Astrocyte (in vitro differentiated cells and primary cell): Measurements from ENCODE around the gene CTNNA3. TPM values are rescaled to one million over a fixed set of nuclear protein-coding genes. Genes with fewer than 3 reads are reported as not detected.

Source experiments
- DNase-seq: peaks from one replicate; pipeline ENCODE4 v3.0.0-alpha.2; 2010; ENCODE audit warnings: low read depth
- FAIRE-seq: peaks from 2 replicates; lab custom pipeline; 2011; peaks lifted over from hg19 to GRCh38; lab: Jason Lieb, UNC
- H2AFZ ChIP-seq: 2 replicates; pipeline ENCODE4 v1.6.0; 2012; ENCODE audit warnings: low read depth, low read length, inconsistent platforms
- H3K27ac ChIP-seq: 2 replicates; pipeline ENCODE4 v1.5.1; 2011; ENCODE audit warnings: low read depth, low read length, inconsistent platforms
- H3K27me3 ChIP-seq: 2 replicates; pipeline ENCODE4 v1.6.0; 2011; ENCODE audit warnings: low read length, inconsistent platforms; ENCODE audit not compliant: insufficient read depth
- H3K36me3 ChIP-seq: 2 replicates; pipeline ENCODE4 v1.5.1; 2011; ENCODE audit warnings: low read length, inconsistent platforms; ENCODE audit not compliant: insufficient read depth
- H3K4me1 ChIP-seq: 2 replicates; pipeline ENCODE4 v1.5.1; 2011; ENCODE audit warnings: low read length, inconsistent platforms; ENCODE audit not compliant: insufficient read depth
- H3K4me2 ChIP-seq: 2 replicates; pipeline ENCODE4 v1.6.0; 2012; ENCODE audit warnings: low read length, inconsistent platforms
- H3K4me3 ChIP-seq: 2 replicates; pipeline ENCODE4 v1.5.1; 2011; ENCODE audit warnings: low read depth, mild to moderate bottlenecking, low read length, inconsistent platforms; ENCODE audit not compliant: insufficient read depth
- H3K79me2 ChIP-seq: 2 replicates; pipeline ENCODE4 v1.6.0; 2012; ENCODE audit warnings: mild to moderate bottlenecking, low read length, inconsistent platforms; ENCODE audit not compliant: insufficient read depth
- H3K9ac ChIP-seq: 2 replicates; pipeline ENCODE4 v1.6.0; 2012; ENCODE audit warnings: mild to moderate bottlenecking, low read length, inconsistent platforms
- H3K9me3 ChIP-seq: 2 replicates; pipeline ENCODE4 v1.5.1; 2012; ENCODE audit warnings: low read depth, mild to moderate bottlenecking, low read length, inconsistent platforms; ENCODE audit not compliant: insufficient read depth
- H4K20me1 ChIP-seq: 2 replicates; pipeline ENCODE4 v1.6.0; 2012; ENCODE audit warnings: low read length, inconsistent platforms; ENCODE audit not compliant: insufficient read depth
- H3K27ac Mint-ChIP-seq: one replicate; pipeline ENCODE4 v1.8.0; 2021; ENCODE audit warnings: mild to moderate bottlenecking, mixed read lengths; ENCODE audit not compliant: unreplicated experiment
- H3K27me3 Mint-ChIP-seq: one replicate; pipeline ENCODE4 v1.8.0; 2021; ENCODE audit warnings: low read depth, mixed read lengths; ENCODE audit not compliant: unreplicated experiment
- H3K36me3 Mint-ChIP-seq: one replicate; pipeline ENCODE4 v1.8.0; 2021; ENCODE audit warnings: low read depth, mixed read lengths; ENCODE audit not compliant: unreplicated experiment
- H3K4me1 Mint-ChIP-seq: one replicate; pipeline ENCODE4 v1.8.0; 2021; ENCODE audit warnings: low read depth, mixed read lengths; ENCODE audit not compliant: unreplicated experiment
- H3K4me3 Mint-ChIP-seq: one replicate; pipeline ENCODE4 v1.8.0; 2021; ENCODE audit warnings: mild to moderate bottlenecking, moderate library complexity, mixed read lengths; ENCODE audit not compliant: unreplicated experiment
- H3K9me3 Mint-ChIP-seq: one replicate; pipeline ENCODE4 v1.8.0; 2021; ENCODE audit warnings: mild to moderate bottlenecking, mixed read lengths; ENCODE audit not compliant: unreplicated experiment
- EZH2 ChIP-seq: IDR thresholded peaks from 2 replicates; pipeline ENCODE4 v1.6.1; 2012; ENCODE audit warnings: mild to moderate bottlenecking, low read length, inconsistent platforms; ENCODE audit not compliant: insufficient read depth
- total RNA-seq: library from RNA; stranded (reverse); gene quantifications from 2 replicates; pipeline ENCODE4 v1.2.1, GENCODE V29; 2021
- TF ChIP-seq, protein P1 (sequence below): IDR thresholded peaks from 2 replicates; pipeline ENCODE4 v1.5.1; 2011; ENCODE audit warnings: low read depth, mild to moderate bottlenecking, inconsistent platforms, low read length, moderate library complexity; ENCODE audit not compliant: insufficient read depth

CTNNA3 gene
- total RNA-seq, 1 donor from 2014 or later = 0.73 TPM

- Mint-ChIP-seq H3K4me1 (peaks cover 47% of the 10 kb centered on the region), H3K36me3 (no peaks in the 10 kb centered on the region), H3K27ac (no peak overlapping the region), H3K4me3 (no peak overlapping the region), H3K27me3 (no peaks in the 10 kb centered on the region), H3K9me3 (no peaks in the 10 kb centered on the region)
- no peaks in the 10 kb centered on the region for H4K20me1 ChIP-seq
- no peaks in the 10 kb centered on the region for H3K27me3 ChIP-seq
- no peaks in the 10 kb centered on the region for H3K79me2 ChIP-seq
- H3K4me1 ChIP-seq = peaks cover 31% of the 10 kb centered on the region
- no peak overlapping the region for H3K4me3 ChIP-seq
- FAIRE-seq (no peak), DNase-seq (no peak)
- H3K4me2 ChIP-seq = no peak overlapping the region
- H2AFZ ChIP-seq = no peak overlapping the region
- TF ChIP-seq, protein P1, sequence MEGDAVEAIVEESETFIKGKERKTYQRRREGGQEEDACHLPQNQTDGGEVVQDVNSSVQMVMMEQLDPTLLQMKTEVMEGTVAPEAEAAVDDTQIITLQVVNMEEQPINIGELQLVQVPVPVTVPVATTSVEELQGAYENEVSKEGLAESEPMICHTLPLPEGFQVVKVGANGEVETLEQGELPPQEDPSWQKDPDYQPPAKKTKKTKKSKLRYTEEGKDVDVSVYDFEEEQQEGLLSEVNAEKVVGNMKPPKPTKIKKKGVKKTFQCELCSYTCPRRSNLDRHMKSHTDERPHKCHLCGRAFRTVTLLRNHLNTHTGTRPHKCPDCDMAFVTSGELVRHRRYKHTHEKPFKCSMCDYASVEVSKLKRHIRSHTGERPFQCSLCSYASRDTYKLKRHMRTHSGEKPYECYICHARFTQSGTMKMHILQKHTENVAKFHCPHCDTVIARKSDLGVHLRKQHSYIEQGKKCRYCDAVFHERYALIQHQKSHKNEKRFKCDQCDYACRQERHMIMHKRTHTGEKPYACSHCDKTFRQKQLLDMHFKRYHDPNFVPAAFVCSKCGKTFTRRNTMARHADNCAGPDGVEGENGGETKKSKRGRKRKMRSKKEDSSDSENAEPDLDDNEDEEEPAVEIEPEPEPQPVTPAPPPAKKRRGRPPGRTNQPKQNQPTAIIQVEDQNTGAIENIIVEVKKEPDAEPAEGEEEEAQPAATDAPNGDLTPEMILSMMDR = no peak
- no peak for TF ChIP-seq EZH2
- no peaks in the 10 kb centered on the region for H3K36me3 ChIP-seq
- H3K27ac ChIP-seq = no peak overlapping the region
- no peak overlapping the region for H3K9ac ChIP-seq
- H3K9me3 ChIP-seq = no peaks in the 10 kb centered on the region
These were observed 863.1 kb downstream of the CTNNA3 start for GRCh38 chr10:66832781-66833422.

DNA sequence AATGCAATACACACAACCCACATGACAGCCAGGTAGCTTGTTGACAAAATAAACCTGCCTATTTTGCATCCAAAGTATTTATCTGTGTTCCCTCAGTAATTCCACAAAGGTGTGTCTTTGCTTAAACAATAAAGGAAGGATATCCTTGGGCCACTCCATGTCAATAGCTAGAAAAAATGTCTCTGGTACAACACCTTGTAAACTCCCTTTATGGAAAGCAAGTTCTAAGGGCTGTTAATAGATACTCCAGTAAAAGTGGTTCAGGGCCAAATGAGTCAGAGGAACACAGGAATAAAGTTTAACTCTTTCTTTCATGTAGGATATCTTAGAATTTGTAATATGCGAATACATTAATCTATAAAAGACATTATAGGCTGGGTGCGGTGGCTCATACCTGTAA is 867.0 kb downstream of the CTNNA3 start:
- peaks cover 21% of the 10 kb centered on the region for H3K4me1 Mint-ChIP-seq
- Histone ChIP-seq H3K4me2 (peak overlapping the region; percentile 22), H3K27me3 (no peaks in the 10 kb centered on the region), H3K4me1 (peaks cover 12% of the 10 kb centered on the region), H2AFZ (no peak overlapping the region), H3K9me3 (no peaks in the 10 kb centered on the region), H3K36me3 (no peaks in the 10 kb centered on the region), H3K9ac (no peak overlapping the region), H3K27ac (no peak overlapping the region), H3K79me2 (no peaks in the 10 kb centered on the region), H4K20me1 (no peaks in the 10 kb centered on the region), H3K4me3 (no peak overlapping the region)
- peak; percentile 31 for DNase-seq
- H3K36me3 Mint-ChIP-seq = no peaks in the 10 kb centered on the region
- no peak overlapping the region for H3K4me3 Mint-ChIP-seq
- H3K27me3 Mint-ChIP-seq = no peaks in the 10 kb centered on the region
- H3K27ac Mint-ChIP-seq = no peak overlapping the region
- no peaks in the 10 kb centered on the region for H3K9me3 Mint-ChIP-seq
- FAIRE-seq = no peak
- TF ChIP-seq EZH2 = no peak
- TF ChIP-seq, protein P1 = no peak

- H4K20me1 ChIP-seq = no peaks in the 10 kb centered on the region
- Mint-ChIP-seq H3K4me3 (no peak overlapping the region), H3K36me3 (no peaks in the 10 kb centered on the region), H3K9me3 (no peaks in the 10 kb centered on the region), H3K4me1 (peaks cover 26% of the 10 kb centered on the region), H3K27ac (no peak overlapping the region), H3K27me3 (no peaks in the 10 kb centered on the region)
- no peaks in the 10 kb centered on the region for H3K79me2 ChIP-seq
- H3K4me3 ChIP-seq = peak overlapping the region; percentile 15
- H3K36me3 ChIP-seq = no peaks in the 10 kb centered on the region
- peak overlapping the region; percentile 25 for H3K27ac ChIP-seq
- H3K4me2 ChIP-seq = peak overlapping the region; percentile 73
- H3K4me1 ChIP-seq = peaks cover 12% of the 10 kb centered on the region
- no peak overlapping the region for H2AFZ ChIP-seq
- FAIRE-seq = peak; percentile 83
- peak overlapping the region; percentile 17 for H3K9ac ChIP-seq
- no peaks in the 10 kb centered on the region for H3K9me3 ChIP-seq
- TF ChIP-seq, protein P1 = no peak
- DNase-seq = peak; percentile 79
- H3K27me3 ChIP-seq = no peaks in the 10 kb centered on the region
These were observed 868.6 kb downstream of the CTNNA3 start for GRCh38 chr10:66827353-66827752.
